Measurements from ENCODE around the gene TMEM234.

- TF ChIP-seq CTCF (IDR thresholded peaks at IDR 0.05; ENCODE audit: control extremely low read depth in 1 of 3, insufficient read depth in 1 of 3, low read depth in 1 of 3, low read length in 3 of 3) (no peak), BRCA1 (IDR thresholded peaks at IDR 0.05; ENCODE audit: low read depth, low read length) (no peak), POLR2A (IDR thresholded peaks at IDR 0.05; ENCODE audit: control extremely low read depth in 1 of 2, low read depth in 2 of 2, low read length in 2 of 2) (no peak)
Observed at GRCh38 chr1:32265846-32266245, 43.7 kb upstream of the TMEM234 start.

Data from H1 (cell line).